ENCODE results near the gene FTL. TPM values are rescaled to one million over a fixed set of nuclear protein-coding genes. Genes with fewer than 3 reads are reported as not detected.

Gene FTL
- total and polyA plus RNA-seq, 2 donors (not counting 3 experiments of a cell fraction or from before 2014, with no cell fraction given): 1,937 to 2,748 TPM

- POLR2A ChIA-PET: no interaction called here
Measured at GRCh38 chr19:48918071-48918470, 47.0 kb upstream of the FTL start.

More at GRCh38 chr19:48918071-48918470, 47.0 kb upstream of the FTL start:
- no peak overlapping the region for H3K4me3 ChIP-seq (replicated peaks in 1 of 3; ENCODE audit: insufficient read depth in 1 of 3, low read depth in 1 of 3, low read length in 3 of 3)
- H4K20me1 ChIP-seq (replicated peaks; ENCODE audit: control insufficient read depth, extremely low read depth, insufficient read depth, low read length): no peaks in the 10 kb centered on the region
- no peaks in the 10 kb centered on the region for H3K9me1 ChIP-seq (replicated peaks; ENCODE audit: control insufficient read depth, extremely low read depth, insufficient read depth, low read length)
- FAIRE-seq (no peak), DNase-seq (ENCODE audit: low read depth, low spot score) (no peak)
- H2AFZ ChIP-seq (ENCODE audit: low read depth, low read length): no peak overlapping the region
- intact Hi-C loops (cut with micrococcal nuclease): no loop called here
- CTCF ChIA-PET: interaction anchor here (1.1 to 1.5 kb wide), 2 partner anchors 17 to 26 kb away, joined by 3 to 4 read pairs; no protein-coding TSS in a partner anchor
- H3K9ac ChIP-seq (replicated peaks; ENCODE audit: extremely low read depth, insufficient read depth, low read length): no peak overlapping the region
- no peak overlapping the region for H3K27ac ChIP-seq (ENCODE audit: insufficient read depth, low read depth, low read length)
- H3K79me2 ChIP-seq (ENCODE audit: control insufficient read depth, insufficient read depth, low read length): no peaks in the 10 kb centered on the region
- TF ChIP-seq MAX (IDR thresholded peaks at IDR 0.05; ENCODE audit: insufficient read depth, insufficient read length) (no peak), GATA2 (IDR thresholded peaks at IDR 0.05; ENCODE audit: insufficient read depth, insufficient read length, low read depth, low read length) (no peak), MYC (IDR thresholded peaks at IDR 0.05; ENCODE audit: low read depth, low read length) (no peak), EZH2 (IDR thresholded peaks at IDR 0.05; ENCODE audit: borderline replicate concordance, low read depth, low read length, severe bottlenecking) (no peak), POLR2A (IDR thresholded peaks at IDR 0.05; ENCODE audit: low read depth, low read length) (no peak), FOS (IDR thresholded peaks at IDR 0.05; ENCODE audit: borderline replicate concordance, insufficient read depth, low read length) (no peak), JUN (IDR thresholded peaks at IDR 0.05; ENCODE audit: borderline replicate concordance, insufficient read depth, insufficient read length, low read depth) (no peak), CTCF (IDR thresholded peaks at IDR 0.05; ENCODE audit: extremely low read depth in 1 of 2, insufficient read depth in 1 of 2, low read depth in 1 of 2, low read length in 2 of 2) (no peak), POLR2AphosphoS5 (IDR thresholded peaks at IDR 0.05; ENCODE audit: insufficient read depth, low read depth, low read length) (no peak)
- dilution Hi-C loops (cut with MboI; ENCODE audit: extremely low pct_ligation_motif_present, low sequenced_read_pairs): no loop called here
- no peaks in the 10 kb centered on the region for H3K27me3 ChIP-seq (ENCODE audit: control insufficient read depth in 2 of 2, insufficient read depth in 2 of 2, low read length in 2 of 2)
- H3K36me3 ChIP-seq (ENCODE audit: control insufficient read depth in 2 of 2, extremely low read depth in 1 of 2, insufficient read depth in 2 of 2, low read length in 2 of 2): peaks cover 5 to 41% of the 10 kb centered on the region in 2 experiments
- H3K9me3 ChIP-seq (replicated peaks; ENCODE audit: control insufficient read depth, insufficient read depth, low read length): no peaks in the 10 kb centered on the region
- H3K4me2 ChIP-seq (ENCODE audit: insufficient read depth, low read length): no peak overlapping the region
- H3K4me1 ChIP-seq (ENCODE audit: control insufficient read depth, extremely low read depth, insufficient read depth, low read length): no peaks in the 10 kb centered on the region
- BruUV-seq (replicated peaks): no TSS peak
